T-helper 1 cell (primary cell): Measurements from ENCODE around the gene AGBL1.

Experiments
- DNase-seq, 5 donors: peaks; one replicate each; pipeline ENCODE4 v3.0.0-alpha.2; 2012 to 2020

The AGBL1 gene

GRCh38 chr15:86751116-86751515, 671.4 kb downstream of the AGBL1 start:
- DNase-seq = no peak

- DNase-seq = no peak
Observed at GRCh38 chr15:86754846-86755245, 675.2 kb downstream of the AGBL1 start.

GRCh38 chr15:86756688-86757087, 677.0 kb downstream of the AGBL1 start:
- DNase-seq = no peak

GRCh38 chr15:86759800-86760523, 680.3 kb downstream of the AGBL1 start:
- no peak for DNase-seq

GRCh38 chr15:86762874-86763273, 683.2 kb downstream of the AGBL1 start:
- no peak for DNase-seq

GRCh38 chr15:86764021-86764420, 684.4 kb downstream of the AGBL1 start:
- DNase-seq = no peak

GRCh38 chr15:86765281-86765680, 685.6 kb downstream of the AGBL1 start:
- no peak for DNase-seq

- DNase-seq = no peak
Observed at GRCh38 chr15:86772369-86773059, 692.8 kb downstream of the AGBL1 start.

- no peak for DNase-seq
Observed at GRCh38 chr15:86773736-86774135, 694.1 kb downstream of the AGBL1 start.

- DNase-seq = no peak
Observed at GRCh38 chr15:86776145-86776544, 696.5 kb downstream of the AGBL1 start.

GRCh38 chr15:86796521-86796920, 716.9 kb downstream of the AGBL1 start:
- DNase-seq = no peak

GRCh38 chr15:86797135-86797534, 717.5 kb downstream of the AGBL1 start:
- no peak for DNase-seq

GRCh38 chr15:86799226-86799625, 719.6 kb downstream of the AGBL1 start:
- no peak for DNase-seq

- DNase-seq = no peak
Observed at GRCh38 chr15:86802244-86802643, 722.6 kb downstream of the AGBL1 start.

- no peak for DNase-seq
Observed at GRCh38 chr15:86804406-86804805, 724.7 kb downstream of the AGBL1 start.

- DNase-seq = no peak
Observed at GRCh38 chr15:86810329-86810728, 730.7 kb downstream of the AGBL1 start.

GRCh38 chr15:86813892-86814291, 734.2 kb downstream of the AGBL1 start:
- DNase-seq = no peak

- DNase-seq = no peak
Observed at GRCh38 chr15:86829245-86829644, 749.6 kb downstream of the AGBL1 start.

GRCh38 chr15:86830304-86830703, 750.6 kb downstream of the AGBL1 start:
- DNase-seq = no peak

- DNase-seq = no peak
Observed at GRCh38 chr15:86833595-86833994, 753.9 kb downstream of the AGBL1 start.

GRCh38 chr15:86834115-86834863, 754.6 kb downstream of the AGBL1 start:
- DNase-seq = no peak

GRCh38 chr15:86837294-86838061, 757.8 kb downstream of the AGBL1 start:
- DNase-seq = no peak

GRCh38 chr15:86839502-86839901, 759.8 kb downstream of the AGBL1 start:
- DNase-seq = no peak
